ENCODE data around the gene PGS1.

Gene PGS1

DNA sequence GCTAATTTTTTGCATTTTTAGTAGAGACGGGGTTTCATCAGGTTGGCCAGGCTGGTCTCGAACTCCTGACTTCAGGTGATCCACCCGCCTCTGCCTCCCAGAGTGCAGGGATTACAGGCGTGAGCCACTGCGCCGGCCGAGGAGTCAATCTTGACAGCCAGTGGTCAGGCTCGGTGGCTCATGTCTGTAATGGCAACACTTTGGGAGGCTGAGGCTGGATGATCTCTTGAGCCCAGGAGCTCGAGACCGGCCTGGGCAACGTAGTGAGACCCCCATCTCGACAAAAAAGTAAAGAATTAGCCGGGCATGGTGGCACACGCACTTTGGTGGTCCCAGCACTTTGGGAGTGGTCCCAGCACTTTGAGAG, 608 bp upstream of the PGS1 start:
- TF ChIP-seq, protein P1, sequence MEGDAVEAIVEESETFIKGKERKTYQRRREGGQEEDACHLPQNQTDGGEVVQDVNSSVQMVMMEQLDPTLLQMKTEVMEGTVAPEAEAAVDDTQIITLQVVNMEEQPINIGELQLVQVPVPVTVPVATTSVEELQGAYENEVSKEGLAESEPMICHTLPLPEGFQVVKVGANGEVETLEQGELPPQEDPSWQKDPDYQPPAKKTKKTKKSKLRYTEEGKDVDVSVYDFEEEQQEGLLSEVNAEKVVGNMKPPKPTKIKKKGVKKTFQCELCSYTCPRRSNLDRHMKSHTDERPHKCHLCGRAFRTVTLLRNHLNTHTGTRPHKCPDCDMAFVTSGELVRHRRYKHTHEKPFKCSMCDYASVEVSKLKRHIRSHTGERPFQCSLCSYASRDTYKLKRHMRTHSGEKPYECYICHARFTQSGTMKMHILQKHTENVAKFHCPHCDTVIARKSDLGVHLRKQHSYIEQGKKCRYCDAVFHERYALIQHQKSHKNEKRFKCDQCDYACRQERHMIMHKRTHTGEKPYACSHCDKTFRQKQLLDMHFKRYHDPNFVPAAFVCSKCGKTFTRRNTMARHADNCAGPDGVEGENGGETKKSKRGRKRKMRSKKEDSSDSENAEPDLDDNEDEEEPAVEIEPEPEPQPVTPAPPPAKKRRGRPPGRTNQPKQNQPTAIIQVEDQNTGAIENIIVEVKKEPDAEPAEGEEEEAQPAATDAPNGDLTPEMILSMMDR (IDR thresholded peaks at IDR 0.05; ENCODE audit: control insufficient read depth, insufficient read depth, low read depth, low read length, missing control alignments): no peak
- no peak for DNase-seq (ENCODE audit: low read depth)
- peak overlapping the region; percentile 94 for H3K4me3 ChIP-seq (ENCODE audit: control insufficient read depth, low read depth, low read length)

DNA sequence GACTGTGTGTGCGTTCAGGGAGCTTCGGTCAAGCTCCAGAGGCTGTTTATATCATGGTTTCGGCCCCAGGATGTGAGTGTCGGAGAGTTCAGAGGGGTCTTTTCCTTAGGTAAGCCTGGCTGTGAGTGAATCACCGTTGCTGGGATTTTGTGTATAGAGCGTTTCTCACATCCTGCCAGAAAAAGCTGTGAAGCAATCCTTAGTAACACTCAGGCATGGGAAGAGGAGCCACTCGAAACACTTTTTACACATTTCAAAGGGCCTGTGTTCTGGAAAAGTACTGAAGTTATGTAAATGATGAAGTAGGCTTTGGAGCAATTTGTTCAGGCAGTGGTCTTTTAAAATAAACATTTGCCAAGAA, 662 bp downstream of the PGS1 start:
- TF ChIP-seq, protein P1 (IDR thresholded peaks at IDR 0.05; ENCODE audit: control insufficient read depth, insufficient read depth, low read depth, low read length, missing control alignments): no peak
- H3K4me3 ChIP-seq (ENCODE audit: control insufficient read depth, low read depth, low read length): peak overlapping the region; percentile 94
- no peak for DNase-seq (ENCODE audit: low read depth)

DNA sequence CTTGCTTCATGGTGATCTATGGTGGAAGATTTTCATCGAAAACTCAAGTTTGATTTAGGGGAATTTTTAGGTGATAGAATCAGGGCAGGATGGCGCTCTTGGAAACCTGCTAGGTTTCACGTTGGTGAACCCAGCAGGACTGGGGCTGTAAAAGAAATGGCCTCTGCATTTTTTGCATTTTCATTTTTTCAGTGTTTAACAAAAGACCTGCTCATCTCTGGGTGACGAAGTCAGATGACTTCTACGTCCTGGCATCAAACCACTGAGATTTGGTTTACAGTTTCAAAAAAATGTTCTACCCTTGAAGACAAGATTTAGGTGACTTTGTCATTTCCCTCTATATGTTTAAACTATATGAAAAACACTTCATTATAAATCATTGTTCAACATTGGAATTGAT, 1.9 kb downstream of the PGS1 start:
- DNase-seq (ENCODE audit: low read depth): no peak
- TF ChIP-seq, protein P1 (IDR thresholded peaks at IDR 0.05; ENCODE audit: control insufficient read depth, insufficient read depth, low read depth, low read length, missing control alignments): no peak
- no peak overlapping the region for H3K4me3 ChIP-seq (ENCODE audit: control insufficient read depth, low read depth, low read length)

DNA sequence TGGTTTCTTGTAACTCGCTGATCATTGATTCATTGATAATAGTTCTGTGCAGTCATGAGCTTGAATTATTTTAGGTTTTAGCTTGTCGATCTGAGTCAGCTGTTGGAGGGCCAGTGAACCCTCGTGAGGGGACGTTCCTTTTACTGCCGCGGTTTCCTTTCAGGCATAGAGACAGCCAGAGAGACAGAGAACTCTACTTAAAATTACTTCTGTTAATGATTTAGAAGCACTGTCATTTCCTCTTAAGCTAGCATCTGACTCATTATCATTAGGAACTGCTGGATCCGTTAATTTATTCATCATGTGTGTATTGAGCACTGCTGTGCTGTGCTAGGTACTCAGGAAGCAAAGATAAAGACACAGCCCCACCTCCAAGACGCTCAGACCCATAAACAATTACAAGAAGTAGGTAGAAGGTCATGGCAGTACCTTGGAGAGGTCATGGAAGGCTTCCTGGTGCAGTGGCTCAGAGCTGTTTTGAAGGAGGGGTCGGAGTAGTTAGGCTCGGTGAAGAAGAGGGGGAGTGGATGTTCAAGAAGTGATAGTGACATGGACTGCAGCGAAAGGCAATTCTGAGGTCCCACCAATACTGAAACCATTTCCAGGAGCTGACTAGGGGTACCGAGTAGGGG, 3.3 kb downstream of the PGS1 start:
- H3K4me3 ChIP-seq (ENCODE audit: control insufficient read depth, low read depth, low read length): no peak overlapping the region
- TF ChIP-seq, protein P1 (IDR thresholded peaks at IDR 0.05; ENCODE audit: control insufficient read depth, insufficient read depth, low read depth, low read length, missing control alignments): no peak
- no peak for DNase-seq (ENCODE audit: low read depth)

DNA sequence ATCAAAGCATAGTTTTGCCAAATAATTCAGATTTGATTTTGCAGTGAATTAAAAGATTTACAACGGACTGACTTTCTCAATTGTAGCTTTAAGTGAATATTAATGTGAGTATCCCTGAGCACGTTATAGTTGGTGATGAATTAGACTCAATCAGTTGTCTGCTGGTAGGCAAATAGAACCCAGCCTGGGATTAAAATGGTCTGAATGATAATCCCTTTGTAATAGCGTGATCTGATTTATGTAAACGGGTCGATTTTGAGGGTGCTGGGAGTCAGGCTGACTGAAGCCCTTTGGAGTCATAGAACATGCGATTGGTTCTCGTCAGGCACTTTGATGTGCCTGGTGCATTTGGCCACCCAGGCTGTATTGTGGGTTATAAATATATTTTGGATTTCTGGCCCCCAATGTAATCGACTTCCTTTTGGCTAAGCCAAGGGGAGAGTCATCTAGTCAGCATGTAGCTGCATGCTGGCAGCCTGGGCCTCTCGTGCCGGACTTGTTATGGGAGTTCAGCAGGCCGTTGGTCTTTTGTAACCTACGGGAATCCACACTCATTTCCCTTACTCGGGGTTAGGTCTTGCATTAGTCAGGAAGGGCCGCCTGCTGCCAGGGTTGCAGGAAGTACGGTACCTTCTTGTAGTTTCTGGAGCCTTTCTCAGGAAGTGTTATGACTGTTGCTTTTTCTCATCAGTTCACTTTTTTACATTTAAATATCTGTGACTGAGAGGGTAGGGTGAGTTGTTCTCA, 5.4 kb downstream of the PGS1 start:
- TF ChIP-seq, protein P1 (IDR thresholded peaks at IDR 0.05; ENCODE audit: control insufficient read depth, insufficient read depth, low read depth, low read length, missing control alignments): no peak
- peak; percentile 99 for DNase-seq (ENCODE audit: low read depth)
- H3K4me3 ChIP-seq (ENCODE audit: control insufficient read depth, low read depth, low read length): no peak overlapping the region

DNA sequence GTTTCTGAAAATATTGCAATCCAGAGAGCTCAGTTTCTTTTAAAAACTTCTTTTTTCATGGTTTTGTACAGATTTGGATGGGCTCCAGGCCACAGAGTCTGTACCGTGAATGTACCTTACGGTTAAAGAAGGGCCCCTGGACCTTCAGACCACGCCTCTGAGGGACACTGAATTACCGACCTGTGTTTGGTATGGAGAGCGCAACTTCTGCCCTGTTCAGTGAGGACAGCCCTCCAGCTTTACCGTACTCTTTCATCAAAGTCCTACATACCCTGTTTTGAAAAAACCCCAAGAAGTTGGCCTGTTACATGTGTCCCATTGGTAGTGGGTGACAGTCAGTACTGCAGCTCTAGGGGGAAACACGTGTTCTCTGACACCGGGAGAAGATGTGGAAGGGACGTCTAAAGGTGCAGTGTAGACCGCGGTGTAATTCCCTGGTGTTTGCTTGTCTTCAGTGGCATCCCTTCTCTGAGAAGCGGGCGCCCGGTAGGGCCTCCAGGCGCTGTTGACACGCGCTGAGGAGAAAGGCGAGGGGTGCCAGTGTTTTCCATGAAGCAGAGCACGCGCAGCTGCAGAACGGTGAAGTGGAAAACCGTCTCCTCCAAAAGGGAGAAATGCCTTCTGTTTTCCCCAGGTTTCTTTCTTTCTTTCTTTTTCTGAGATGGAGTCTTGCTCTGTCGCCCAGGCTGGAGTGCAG, 6.2 kb downstream of the PGS1 start:
- no peak overlapping the region for H3K4me3 ChIP-seq (ENCODE audit: control insufficient read depth, low read depth, low read length)
- TF ChIP-seq, protein P1 (IDR thresholded peaks at IDR 0.05; ENCODE audit: control insufficient read depth, insufficient read depth, low read depth, low read length, missing control alignments): no peak
- DNase-seq (ENCODE audit: low read depth): no peak
